HG02970 (cell line): ENCODE measurements around the gene CHD3.

ENCODE experiments used
- ATAC-seq: cut with Tn5 transposase; IDR thresholded peaks from one replicate; pipeline ENCODE4 v1.9.1; 2021; ENCODE audit warnings: mild to moderate bottlenecking, moderate library complexity, moderate number of reproducible peaks; ENCODE audit not compliant: unreplicated experiment, low FRiP score

Gene CHD3

DNA sequence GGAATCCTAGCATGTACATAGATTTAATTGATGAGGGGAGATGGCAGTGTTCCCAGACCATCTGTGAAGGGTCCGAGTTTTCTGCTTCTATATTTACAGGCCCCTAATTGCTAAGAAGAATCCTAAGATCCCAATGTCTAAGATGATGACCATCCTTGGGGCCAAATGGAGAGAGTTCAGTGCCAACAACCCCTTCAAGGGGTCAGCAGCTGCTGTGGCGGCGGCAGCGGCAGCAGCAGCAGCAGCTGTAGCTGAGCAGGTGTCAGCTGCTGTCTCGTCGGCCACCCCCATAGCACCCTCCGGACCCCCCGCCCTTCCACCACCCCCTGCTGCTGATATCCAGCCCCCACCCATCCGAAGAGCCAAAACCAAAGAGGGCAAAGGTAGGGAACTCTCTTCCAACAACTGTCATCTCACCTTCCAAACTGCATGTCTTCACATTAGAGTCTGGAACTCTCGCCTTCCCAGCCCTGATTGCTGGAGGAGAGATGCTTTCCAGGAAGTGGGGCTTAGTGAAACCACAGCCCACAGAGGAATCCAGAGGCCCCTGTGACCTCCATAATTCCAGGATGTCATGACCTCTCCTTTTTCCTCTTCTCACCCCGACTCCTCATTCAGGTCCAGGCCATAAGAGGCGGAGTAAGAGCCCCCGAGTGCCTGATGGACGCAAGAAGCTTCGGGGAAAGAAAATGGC lies 4.7 kb downstream of the CHD3 start:
- no peak for ATAC-seq

DNA sequence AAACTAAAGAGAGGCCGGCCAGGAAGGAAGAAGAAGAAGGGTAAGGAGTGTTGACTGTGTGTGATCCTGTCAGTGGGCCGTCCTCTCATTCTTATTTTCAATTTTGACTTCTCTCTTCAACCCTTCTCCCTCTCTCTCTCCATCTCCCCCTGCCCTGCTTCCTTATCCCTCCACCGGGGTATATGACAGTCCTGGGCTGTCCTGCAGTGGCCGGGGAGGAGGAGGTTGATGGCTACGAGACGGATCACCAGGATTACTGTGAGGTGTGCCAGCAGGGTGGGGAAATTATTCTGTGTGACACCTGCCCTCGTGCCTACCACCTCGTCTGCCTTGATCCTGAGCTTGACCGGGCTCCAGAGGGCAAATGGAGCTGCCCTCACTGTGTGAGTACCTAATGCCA lies 5.6 kb downstream of the CHD3 start:
- ATAC-seq, result no peak

DNA sequence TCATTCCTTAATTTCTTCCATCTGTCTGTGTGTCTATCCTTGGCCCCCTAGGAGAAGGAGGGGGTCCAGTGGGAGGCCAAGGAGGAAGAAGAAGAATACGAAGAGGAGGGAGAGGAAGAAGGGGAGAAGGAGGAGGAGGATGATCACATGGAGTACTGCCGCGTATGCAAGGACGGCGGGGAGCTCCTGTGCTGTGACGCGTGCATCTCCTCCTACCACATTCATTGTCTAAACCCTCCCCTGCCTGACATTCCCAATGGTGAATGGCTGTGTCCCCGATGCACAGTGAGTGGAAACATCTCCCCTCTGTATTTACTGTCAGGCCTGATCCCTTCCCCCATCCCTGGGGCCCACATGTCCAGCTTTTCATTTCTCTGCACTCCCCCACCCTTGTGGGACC lies 6.3 kb downstream of the CHD3 start:
- ATAC-seq, result no peak

DNA sequence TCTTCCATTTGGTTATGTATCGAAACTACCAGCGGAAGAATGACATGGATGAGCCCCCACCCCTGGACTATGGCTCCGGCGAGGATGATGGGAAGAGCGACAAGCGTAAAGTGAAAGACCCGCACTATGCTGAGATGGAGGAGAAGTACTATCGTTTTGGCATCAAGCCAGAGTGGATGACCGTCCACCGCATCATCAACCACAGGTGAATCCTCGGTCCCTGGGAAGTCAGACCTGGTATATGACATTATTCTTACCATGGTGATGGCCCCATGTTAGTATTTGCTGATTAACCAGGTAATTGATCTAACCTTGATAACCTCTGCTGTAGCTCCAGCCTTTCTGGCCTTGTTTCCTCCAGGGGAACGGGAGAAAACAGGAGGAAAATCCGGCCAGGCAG lies 8.5 kb downstream of the CHD3 start:
- no peak for ATAC-seq

DNA sequence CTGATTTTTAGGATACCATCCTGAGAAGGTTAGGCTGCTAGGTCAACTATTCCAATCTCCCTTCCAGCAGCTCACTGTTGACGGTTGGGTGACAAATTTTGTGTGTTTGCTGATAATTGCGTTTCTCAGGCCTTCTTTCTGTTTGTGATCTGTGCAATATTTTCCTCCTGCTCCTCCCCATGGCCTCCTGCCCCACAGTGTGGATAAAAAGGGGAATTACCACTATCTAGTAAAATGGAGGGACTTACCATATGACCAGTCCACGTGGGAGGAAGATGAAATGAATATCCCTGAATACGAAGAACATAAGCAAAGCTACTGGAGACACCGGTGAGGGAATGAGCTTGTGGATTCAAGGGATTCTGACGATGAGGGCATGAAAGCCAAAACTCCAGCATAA lies 9.2 kb downstream of the CHD3 start:
- ATAC-seq, result no peak

DNA sequence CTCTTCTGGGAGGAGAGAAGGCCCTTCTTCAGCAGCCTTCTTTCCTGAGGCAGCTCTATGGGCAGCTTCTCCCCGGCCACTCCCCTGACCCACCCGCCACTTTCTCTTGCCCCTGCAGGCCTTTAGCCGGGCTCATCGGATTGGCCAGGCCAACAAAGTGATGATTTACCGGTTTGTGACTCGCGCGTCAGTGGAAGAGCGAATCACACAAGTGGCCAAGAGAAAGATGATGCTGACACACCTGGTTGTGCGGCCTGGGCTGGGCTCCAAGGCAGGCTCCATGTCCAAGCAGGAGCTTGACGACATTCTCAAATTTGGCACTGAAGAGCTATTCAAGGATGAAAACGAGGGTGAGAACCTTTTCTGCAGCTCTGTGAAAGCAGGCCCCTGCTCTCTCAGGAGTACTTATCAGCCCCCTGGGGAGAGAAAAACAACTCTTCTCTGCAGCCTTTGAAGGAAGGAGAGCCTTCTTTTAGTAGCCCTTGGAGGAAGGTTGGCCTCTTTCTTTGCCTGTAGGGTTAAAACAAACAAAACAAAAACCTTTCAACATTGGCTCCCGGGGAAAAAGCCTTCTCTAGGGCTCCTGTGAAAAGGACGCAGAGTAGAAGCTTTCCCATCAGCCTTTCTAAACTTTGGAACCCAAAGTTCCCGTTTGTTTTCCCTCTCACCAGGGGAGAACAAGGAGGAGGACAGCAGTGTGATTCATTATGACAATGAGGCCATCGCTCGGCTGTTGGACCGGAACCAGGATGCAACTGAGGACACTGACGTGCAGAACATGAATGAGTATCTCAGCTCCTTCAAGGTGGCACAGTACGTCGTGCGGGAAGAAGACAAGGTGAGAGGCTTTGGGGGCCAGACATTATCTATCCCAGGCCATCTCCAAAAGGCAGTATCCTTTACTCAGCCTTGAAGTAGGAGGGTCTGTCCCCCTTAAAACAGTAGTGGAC lies 14.8 kb downstream of the CHD3 start:
- no peak for ATAC-seq

DNA sequence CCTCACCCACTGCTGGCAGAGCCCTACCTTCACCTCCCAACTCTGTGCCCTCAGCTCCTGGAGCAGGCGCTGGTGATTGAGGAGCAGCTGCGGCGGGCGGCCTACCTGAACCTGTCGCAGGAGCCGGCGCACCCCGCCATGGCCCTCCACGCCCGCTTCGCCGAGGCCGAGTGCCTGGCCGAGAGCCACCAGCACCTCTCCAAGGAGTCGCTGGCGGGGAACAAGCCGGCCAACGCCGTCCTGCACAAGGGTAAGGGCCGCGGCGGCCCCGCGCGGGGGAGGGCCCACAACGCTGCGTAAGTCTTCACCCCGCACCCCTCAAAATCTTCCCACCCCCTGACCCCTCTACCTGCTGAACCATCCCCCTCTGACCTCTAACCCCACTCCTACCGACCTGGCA lies 20.5 kb downstream of the CHD3 start:
- no peak for ATAC-seq

DNA sequence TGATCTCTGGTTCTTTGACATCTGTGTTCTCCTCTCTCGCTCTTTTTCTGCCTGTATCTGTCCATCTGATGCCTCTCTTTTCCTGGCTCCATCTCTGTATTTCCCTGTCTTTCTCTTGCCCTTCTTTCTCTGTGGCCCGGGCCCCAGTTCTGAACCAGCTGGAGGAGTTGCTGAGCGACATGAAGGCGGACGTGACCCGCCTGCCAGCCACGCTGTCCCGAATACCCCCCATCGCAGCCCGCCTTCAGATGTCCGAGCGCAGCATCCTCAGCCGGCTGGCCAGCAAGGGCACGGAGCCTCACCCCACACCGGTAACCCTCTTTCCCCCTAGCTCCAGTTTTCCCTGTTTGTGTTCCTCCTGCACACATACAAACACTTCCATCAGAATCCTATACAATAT lies 21.7 kb downstream of the CHD3 start:
- no peak for ATAC-seq

DNA sequence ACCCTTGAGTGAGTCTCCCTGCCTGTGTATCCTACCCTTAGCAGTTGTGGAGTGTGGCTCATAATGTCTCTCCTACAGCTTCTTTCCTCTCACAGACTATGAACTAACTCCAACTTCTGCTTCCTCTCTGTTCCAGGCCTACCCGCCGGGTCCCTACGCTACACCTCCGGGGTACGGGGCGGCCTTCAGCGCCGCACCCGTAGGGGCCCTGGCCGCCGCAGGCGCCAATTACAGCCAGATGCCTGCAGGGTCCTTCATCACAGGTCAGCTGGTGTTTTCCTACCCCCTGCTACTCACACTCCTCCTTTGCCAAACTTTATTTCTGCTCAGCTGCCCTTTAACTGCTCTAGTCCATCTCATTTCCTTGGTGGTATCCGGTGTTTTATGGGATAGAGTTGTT lies 22.1 kb downstream of the CHD3 start:
- ATAC-seq, result no peak

DNA sequence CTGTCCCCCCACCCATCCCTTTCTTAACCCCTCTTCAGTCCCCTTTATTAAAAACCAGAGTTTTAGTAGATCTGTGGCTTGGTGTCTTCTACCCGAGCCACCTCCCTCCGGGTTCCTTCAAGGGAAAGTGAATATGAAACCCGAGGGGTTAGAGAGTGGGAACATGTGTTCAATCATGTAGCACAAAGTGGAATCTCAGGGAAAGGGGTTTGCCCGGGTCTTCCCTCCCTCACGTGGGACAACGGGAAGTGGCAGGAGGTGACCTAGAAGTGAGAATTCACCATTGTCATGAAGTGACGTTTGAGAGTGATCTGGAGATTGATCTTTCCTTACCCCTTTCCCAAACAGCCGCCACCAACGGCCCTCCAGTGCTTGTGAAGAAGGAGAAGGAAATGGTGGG lies 22.5 kb downstream of the CHD3 start:
- no peak for ATAC-seq

DNA sequence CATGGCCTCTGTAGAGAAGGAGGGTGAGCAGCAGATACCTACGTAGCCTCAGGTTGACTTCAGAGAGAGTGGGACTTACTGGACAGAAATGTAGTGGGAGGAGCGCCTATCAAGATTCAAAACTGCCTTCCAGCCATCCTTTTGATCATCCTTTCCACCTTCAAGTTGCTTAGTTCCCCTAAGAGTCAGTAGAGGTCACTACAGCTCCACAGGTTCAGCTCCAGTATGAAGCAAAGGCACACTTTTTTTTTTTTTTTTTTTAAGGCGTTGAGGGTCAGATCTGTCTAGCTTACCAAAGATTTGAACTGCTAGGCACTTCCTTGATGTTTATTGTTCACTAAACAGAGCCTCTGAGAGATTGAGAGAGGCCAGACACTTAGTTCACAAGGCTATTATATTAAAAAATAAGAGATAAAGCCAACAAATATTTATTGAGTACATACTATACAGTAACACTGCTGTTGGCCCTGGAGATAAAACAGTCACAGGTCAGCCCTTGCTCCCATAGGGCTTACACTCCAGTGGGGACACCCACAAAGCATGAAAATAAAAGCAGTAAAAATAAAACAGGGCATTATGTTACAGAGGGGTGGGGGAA lies 24.4 kb downstream of the CHD3 start:
- no peak for ATAC-seq

DNA sequence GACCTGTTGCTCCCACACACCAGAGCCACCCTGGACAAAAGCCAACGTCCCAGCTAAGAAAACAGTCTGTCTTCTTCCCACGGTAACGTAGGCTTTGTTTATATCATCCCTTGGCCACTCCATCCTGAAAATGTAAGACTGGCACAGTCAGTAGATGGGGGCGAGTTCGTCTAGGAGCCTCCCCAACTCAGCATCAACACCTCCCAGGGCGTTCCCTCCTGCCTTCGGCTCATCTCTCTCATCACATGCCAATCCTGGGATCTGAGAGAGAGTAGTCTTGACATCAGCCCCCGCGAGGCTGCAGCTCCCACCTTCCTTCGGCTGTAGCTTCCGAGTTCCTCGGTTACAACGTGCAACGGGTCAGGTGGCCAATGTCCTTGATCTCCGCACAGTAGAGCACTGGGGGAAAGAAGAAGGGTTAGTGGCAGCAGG lies 26.6 kb downstream of the CHD3 start:
- no peak for ATAC-seq

DNA sequence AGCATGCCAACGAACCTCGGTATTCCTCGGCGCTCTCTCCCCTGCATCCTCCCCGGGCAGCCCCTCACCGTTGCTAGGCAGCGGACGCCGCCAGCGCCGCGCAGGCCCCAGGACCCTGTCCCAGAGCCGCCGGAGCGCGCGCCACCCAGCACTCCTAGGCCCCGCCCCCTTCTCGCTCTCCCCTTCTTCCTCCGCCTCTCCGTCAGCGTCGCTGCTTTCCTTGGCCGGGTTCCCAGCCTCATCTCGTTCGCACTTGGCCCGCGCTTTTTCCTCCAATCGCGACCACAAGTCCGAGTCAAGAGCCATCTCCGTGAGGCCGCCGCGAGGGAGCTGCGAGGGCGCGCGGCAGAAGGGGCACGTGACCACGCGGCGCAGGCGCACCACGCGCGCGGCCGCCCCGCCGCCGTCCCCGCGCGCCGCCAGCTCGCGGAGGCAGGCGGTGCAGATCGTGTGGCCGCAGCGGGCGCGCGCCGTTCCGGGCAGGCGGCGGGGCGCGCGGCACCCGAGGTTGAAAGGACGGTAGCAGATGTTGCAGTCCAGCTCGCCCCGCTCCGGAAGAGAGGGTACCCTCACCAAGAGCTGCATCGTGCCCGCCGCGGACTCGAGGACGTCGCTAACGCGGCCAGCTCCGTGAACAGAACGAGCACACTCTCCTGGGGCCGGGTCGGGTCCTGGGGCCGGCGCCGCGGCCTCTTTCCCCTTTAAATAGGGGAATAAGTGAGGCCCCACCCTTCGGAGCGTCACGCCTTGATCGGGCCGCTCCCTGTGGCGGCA lies 27.2 kb downstream of the CHD3 start, which contains the start of gene RNF227:
TSS of gene RNF227 (minus strand) at position 679 of the 774 bp plus-strand sequence. CDS start at position 585, 94 bp downstream.
- ATAC-seq, result peak; percentile 76

DNA sequence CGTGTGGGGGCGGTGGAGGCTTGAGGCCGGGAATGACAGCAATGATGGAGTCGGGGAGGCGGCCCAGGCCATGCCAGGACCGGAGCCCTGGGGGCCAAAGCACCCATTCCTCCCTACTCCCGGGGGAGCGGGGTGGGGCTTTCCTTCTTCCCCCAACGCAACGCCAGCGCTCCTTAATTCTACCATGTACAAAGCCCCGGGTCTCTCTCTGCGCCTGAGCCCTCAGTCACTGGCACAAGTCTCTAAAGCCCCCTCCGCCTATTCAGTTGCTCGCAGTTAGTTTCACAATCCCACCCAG lies 27.7 kb downstream of the CHD3 start:
- peak; percentile 3 for ATAC-seq

DNA sequence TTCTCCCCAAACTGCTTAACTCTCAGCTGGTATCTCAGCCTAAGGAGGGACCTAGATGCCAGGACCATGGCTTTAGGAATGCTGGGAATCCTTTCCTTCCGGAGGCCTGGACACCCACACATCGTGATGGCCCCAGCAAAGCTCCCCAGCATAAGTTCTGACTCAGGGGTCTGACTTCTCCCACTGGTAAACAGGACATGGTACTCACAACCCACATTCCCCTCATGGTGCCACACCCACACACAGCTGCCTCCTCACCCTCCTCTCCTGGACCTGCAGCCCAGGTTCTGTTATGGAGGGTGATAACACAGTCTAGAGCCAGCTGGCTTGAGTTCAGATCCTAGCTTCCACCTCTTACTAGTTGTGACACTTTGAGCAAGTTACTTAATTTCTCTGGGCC lies 28.2 kb downstream of the CHD3 start:
- no peak for ATAC-seq

DNA sequence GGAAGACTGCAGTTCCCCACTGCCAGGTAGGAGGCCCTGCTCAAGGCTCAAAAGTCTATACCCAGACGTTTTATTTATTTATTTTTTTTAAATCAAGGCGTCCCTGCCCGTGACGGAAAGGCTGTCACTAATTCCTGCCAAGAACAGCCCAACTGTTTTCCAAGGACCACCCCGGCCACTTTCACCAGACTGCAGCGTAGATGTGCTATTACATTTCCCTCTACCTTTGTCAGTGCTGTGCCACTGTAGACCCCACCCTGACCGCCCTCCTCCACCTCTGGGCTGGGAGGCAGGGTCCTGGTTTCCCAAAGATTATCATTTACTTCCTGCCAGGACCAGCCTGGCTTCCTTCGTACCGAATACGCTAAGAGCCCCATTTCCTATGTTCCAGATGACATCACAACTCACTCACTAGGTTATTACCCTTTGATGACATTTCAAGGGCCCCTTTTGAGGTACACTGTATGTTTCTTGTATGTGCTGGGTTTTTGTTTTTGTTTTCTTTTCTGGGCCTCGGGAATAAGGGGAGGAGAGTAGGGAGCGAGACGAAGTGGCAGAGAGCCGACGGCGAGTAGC lies 33.8 kb downstream of the CHD3 start:
- ATAC-seq, result no peak

DNA sequence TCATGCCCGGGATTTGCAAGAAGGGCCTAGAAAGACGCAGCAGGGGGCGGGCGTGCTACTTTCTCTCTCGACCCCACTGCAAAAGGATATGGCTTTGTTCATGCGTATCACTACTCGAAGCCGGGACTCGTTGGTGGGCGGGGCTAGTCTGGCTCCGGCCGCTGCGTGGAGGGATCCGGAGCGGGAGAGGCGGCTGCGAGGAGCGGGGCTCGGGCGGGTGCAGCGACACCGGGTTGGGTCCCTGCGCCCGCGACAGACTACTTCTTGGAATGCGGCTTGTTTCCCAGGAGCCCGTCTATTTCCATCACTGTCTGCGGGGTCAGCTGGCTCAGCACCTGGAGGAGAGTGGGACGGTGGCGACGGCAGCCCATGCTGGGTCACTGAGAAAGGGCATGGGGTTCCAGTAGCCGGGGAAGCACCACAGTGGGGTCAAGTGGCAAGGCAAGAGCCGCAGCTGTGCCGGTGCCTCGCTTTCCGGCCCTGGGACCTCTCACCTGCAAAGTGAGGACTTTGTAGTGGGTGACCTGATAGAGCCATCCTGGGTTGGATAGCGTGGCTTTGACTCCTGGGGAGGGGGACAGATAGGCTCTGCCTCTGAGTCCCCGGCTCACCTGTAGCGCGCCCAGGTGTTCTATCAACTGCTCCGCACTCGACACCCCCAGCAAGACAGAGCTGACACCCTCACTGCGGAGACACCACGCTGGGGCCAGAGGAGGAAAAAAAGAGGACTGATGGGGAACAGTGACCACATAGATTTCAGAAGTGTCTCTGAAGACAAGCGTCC lies 34.4 kb downstream of the CHD3 start:
- ATAC-seq, result no peak

DNA sequence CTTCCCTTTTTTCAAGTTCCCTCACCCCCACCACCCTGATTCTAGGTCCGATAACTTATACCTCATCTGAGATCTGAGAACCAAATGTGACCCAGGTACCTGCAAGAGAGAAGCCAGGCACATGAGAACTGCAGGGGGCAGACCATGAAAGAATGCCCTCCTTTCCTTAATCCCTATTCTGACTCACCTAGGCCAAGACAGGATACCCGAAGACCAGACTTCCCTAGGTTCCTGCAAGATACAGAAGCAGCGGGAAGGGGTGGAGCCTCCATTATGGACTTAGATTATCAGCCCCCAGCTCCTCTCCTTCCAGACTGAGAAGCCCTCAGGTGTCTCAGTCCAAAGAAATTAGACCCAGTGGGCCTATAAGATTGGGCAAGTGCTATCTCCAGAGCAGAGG lies 39.0 kb downstream of the CHD3 start:
- no peak for ATAC-seq

DNA sequence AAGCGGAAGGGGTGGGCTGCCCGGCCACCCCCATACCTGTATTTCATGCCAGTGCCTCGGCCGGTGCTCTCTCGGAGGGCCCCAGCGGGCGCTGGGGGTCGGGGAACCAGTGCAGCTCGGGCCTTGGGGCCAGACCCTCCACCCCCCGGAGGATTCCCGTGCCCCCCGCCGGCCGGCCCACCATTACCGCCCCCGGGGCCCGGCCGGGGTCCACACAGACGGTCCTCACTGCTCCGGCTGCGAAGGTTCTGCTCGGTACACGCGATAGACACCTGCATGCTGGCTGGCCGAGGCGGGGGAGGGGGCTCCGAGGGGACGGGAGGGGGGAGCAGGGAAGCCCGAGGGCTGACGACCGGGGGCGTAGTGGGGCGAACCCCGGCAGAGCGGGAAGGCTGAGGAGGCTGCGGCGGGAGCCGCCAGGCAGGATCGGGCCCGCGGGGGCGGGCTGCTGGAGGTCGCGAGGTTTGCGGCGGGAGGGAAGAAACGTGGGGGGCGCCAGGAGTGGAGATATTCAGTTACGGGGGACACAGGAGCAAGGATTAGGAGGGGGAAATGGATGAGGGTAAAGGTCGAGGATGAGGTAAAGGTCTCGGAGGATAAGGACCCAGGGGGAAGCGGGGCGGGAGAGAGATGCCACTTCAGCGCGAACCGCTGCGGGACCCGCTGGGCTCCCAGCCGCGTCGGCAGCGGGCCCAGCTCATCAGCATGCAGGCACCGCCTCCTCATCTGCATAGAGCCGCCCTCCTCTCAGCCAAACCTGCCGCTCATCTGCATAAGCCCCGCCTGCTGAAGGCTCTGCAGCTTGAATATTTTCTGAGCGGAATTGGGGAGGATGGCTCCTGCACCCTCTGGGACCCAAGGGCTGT lies 40.8 kb downstream of the CHD3 start, which contains the start of gene KCNAB3:
TSS of gene KCNAB3 (minus strand) at position 699 of the 866 bp plus-strand sequence. CDS start at position 278, 421 bp downstream.
- ATAC-seq, result no peak
